Ramos (cell line): ENCODE measurements around the gene FAAH2.
"Not testable (repeated sequence)": the region's sequence is repeated elsewhere in the genome, so short reads cannot be mapped to it uniquely, and the experiment has no call there.

Experiments used
- in situ Hi-C: fragments of 300-500 bp; cut with MboI; formaldehyde crosslinking; loops from one replicate; pipeline ENCODE4 v1.14.3; 2022; ENCODE audit warnings: low sequenced_read_pairs; ENCODE audit not compliant: unreplicated experiment

The FAAH2 gene

DNA sequence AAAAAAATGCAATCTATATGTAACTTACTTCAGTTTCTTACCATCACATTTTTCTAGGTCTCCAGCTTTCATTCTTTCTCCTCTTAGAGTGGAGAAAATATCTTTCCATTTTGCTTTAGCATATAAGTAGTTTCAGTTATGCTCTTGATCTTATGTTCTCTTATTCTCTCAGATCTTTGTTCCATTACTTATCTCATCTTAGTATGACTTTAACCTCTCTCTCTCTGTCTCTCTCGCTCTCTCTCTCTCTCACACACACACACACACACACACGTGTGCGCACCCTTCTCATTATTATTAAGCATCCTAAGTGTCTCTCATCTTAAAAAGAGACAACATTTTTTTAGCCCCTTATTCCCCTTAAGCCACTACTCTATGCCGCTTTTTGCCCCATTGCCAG lies 92.8 kb downstream of the FAAH2 start:
- in situ Hi-C loops: no loop called here

DNA sequence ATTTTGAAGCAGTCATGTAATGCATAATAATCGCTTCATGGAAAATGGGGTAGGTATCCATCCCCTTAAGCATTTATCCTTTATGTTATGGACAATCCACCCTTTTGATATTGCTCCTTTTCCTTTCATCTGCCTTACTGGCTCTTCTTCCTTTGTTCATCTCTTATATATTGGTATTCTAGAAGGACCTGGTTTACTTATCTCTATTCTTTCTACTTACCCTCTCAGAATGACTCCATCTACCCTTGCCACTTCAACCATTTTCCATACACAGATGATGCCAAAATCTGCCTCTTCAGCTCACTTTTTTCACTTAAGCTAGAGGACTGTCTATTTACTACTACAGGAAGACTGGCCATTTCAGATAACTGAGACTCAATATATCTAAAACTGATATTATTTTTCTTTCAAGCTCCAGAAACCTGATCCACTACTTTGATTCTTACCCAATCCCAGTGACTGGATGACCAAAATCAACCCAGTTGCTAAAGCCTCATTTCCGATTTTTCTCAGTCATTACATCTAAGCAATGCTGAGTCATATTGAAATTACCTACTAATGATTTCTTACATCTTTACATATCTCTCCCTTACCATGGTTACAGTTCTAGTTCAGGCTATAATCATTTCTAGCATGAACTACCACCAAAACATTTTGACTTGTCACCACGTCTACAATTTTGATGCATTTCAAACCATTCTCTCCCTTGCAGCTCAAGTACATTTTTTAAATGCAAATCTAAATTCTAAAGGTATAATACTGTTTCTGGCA lies 93.7 kb downstream of the FAAH2 start:
- in situ Hi-C loops: no loop called here

DNA sequence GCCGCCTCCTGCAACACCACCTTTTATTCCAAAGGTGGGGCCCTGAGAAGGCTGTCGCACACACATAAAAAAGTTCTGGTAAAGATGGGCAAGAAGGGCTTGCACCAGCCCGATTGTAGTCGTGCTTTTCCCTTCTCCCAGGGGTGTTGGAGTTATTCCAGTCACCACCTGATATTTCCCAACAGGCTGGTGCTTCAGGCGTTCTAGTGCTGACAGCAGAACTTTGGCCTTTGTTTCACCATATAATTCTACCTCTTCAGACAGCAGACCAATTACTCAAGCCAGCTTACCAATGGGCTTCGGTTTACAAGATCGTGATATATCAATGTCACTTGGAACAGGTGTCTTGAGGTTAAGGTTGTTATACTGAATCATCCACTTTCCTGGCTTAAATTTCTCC lies 107.7 kb downstream of the FAAH2 start:
- in situ Hi-C loops: not testable (repeated sequence)

DNA sequence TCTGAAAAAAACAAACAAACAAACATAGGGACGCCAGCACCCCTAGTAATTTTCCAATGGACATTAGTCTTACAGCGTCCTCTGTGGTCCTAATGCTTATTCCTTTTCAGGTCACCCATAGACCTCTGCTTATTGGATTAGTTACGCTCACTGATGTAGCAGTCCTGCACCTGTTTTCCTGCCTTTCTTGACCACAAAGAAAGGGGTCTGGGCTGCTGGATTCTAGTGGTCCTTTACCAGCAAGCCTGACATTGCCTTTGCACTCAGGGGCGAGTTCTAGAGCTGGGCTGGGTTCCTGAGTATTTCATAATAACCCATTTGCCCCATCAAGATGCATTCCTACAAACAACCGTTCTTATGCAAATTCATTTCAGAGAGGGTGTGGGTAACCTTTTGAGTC lies 116.7 kb downstream of the FAAH2 start:
- in situ Hi-C loops: not testable (repeated sequence)

DNA sequence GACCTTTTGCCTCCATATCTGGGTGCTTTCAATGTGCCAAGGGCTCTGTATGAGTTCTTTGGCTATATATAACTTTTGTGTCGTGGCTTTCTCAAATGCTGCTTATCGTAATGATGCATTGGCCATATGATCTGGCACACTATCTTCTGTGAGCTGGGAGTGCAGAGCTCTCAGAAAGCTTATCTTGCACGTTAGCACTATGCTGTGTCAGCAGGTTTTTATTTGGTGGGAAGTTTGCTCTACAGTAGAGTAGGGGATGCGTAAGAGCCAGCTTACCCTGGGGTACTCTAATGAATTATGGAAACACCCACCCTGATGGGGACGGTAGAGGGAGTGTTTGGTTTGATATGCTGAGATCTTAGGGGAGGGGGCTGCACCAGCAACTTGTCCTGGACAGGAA lies 119.6 kb downstream of the FAAH2 start:
- in situ Hi-C loops: no loop called here

DNA sequence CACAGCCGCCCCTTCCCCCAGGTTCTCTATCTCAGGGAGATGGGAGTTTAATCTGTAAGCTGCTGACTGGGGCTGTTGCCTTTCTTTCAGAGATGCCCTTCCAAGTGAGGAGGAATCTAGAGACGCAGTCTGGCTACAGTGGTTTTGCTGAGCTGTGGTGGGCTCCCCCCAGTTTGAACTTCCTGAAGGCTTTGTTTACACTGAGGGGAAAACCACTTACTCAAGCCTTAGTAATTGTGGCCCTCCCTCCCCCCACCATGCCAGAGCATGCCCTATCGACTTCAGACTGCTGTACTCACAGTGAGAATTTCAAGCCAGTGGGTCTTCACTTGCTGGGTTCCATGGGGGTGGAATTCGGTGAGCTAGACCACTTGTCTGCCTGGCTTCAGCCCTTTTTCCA lies 131.3 kb downstream of the FAAH2 start:
- in situ Hi-C loops: no loop called here

DNA sequence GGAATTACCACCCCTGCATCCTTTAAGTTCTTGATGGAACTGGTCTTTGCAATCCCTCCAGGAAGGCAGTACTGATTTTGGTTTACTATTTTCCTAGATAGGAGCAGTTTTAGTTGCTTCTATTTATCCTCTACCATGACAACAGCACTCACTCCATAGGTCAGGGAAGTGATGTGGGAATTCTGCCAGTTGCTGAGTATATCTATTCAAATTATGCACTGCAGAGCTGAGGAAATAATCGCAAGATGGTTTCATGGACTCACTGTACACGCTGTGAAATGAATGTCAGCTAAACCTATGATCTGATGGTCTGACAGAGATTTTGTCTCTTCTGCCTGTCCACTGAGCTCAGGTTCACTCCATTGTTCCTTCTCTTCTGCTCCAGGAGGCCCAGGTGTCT lies 135.8 kb downstream of the FAAH2 start:
- in situ Hi-C loops: no loop called here

DNA sequence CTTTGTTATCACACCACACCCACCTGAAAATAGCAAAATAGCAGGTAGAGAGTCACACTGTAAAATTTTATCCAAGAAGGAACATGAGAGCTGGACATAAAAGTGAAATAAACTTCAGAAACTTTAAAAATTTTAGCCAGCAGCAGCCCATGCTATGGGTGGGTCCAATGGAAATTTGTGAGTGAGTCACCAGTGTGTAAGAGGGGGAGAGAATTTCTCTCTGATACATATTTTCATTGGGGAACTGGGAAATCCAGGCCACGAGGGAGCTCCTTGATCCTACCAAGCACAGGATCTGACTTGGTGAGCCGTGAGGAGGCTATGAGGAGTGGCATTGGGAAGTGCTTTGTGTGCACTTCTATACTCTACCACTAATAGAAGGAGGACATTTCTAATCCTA lies 136.3 kb downstream of the FAAH2 start:
- in situ Hi-C loops: no loop called here

DNA sequence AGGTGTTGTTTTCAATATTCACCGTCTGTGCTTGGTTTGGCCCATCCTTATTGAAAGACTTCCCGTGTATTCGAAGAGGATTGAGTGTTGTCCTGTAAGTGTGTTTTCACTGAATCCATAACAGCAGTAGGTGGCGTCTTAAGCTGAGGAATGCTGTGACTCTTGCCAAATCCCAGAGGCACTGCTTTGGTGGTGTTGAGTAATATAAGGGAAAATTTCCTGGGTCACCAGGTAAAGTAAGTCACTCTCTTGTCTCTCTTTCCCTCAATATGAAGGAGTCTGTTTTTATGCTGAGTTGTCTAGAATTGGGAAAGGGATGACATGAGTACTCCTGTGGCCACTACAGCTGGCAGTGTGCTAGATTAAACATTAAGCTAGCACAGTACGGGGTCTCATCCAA lies 158.6 kb downstream of the FAAH2 start:
- in situ Hi-C loops: no loop called here

DNA sequence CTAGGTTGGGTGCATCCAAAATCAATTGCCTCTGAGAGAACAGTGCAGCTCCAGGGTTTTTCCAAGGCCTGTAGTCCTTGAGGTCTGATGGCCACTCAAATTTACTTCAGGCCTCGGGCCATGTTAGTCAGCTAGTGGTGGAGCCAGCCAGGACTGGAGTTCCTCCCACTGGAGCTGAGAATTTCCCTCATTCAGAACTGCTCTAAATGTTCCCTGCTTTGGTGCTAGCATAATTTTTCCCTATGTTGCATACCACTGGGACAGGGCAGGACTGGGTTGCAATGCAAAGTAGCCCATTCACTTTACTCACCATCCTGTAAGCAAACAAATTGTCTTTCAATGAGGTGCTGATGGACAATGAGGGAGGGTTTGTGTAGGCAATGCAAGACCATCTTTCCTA lies 159.3 kb downstream of the FAAH2 start:
- in situ Hi-C loops: no loop called here

DNA sequence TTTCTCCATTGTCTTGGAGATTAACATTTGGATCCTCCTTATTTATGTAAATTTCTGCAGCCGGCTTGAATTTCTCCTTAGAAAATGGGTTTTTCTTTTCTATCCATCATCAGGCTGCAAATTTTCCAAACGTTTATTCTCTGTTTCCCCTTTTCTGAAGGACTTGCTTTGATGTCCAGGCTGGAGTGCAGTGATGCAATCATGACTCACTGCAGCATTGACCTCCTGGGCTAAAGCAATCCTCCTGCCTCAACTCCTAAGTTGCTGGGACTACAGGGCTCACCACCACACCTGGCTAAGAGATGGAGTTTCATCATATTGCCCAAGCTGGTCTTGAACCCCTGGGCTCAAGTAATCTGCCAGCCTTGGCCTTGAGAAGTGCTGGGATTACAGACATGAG lies 161.3 kb downstream of the FAAH2 start:
- in situ Hi-C loops: no loop called here

DNA sequence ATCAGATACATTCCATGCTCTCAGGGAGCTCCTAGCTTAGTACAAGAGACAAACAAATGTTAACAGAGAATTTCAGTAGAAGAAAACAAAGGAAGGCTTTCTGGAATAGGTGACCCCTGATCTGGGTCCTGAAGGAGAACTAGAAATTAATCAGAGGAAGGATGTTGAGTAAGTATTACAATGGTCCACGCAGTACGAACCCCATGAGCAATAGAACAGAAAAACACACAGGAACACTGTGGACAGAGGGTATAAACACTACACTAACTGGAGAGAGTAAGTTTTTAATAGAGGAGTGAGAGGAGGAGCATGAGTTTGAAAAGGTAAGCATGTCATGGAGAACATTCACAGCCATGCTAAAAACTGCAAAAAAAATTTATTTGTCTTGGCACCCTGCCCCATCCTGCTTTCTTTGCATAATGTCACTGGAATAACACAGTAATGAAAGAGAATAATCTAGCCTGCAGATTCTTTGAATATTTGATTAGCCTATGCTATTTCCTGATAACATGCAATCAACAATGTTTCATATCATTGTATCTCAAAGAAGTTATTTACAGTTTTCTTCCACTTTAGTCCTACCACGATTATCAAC lies 165.0 kb downstream of the FAAH2 start:
- in situ Hi-C loops: no loop called here

DNA sequence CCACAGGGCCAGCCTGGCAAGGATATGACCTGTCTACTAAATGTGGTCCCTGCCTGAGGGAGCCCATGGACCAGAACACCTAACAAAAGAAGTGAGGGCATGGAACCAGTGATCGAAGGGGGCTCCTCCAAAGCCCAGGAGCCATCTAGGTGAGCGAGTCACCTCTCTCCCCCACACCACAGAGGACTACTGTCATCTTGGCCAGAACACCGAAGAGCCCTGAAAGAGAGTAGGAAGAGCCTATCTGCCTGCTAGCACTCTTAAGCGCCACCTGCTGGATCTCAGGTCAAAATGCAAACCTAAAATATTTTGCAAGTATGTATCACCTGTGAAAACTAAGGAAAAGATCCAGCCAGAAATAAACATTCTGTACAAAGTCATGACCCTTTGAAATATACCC lies 167.4 kb downstream of the FAAH2 start:
- in situ Hi-C loops: no loop called here

DNA sequence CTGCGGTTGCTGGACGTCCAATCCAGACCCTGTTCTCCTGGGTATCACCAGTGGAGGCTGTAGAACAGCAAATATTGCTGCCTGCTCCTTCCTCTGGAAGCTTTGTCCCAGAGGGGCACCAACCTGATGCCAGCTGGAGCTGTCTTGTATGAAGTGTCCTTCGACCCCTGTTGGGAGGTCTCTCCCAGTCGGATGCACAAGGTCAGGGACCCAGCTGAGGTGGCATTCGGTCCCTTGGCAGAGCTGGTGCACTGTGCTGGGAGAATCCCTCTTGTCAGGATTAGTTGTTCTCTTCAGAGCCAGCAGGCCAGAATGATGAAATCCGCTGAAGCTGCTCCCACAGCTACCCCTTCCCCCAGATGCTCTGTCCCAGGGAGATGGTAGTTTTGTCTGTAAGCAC lies 195.0 kb downstream of the FAAH2 start:
- in situ Hi-C loops: no loop called here

DNA sequence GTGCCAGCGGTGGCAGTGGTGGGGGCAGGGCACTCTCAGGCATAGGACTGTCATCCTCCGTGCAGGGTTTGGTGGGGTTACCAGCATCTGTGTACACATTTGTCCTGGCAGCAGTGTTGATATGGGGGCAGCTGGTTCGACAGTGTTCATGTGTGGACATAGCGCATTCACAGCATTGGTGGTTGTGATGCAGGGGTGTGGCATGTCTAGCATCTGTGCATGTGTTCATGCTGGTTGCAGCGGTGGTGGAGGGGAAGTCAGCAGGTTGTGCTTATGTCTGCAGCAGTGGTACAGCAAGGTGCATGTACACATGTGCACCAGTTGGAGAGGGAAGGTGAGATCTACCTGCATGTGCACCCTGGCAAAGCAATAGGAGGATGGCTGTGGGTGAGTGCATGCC lies 230.0 kb downstream of the FAAH2 start:
- in situ Hi-C loops: no loop called here

DNA sequence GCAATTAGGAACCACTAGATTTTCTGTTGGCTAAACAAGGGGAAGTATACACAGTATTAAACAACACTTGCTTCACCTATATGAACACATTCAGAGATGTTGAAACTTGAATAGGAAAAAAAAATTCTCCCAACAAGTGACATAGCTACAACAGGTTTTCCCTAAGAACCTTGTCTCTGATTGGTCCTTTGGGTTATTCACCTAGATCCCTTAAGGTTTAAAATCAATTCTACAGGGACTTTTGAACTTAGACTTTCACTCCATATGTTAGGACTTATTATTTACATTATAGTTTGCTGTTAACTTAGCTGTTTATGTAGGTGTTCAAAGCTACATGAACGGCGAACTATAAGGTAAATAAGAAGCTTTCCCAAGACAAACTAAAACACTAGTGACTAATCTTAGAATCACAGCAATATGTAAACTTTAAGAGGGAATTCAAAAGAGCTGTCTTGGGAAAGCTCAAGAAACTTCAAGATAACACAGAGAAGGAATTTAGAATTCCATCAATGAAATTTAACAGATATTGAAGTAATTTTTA lies 233.1 kb downstream of the FAAH2 start:
- in situ Hi-C loops: no loop called here

DNA sequence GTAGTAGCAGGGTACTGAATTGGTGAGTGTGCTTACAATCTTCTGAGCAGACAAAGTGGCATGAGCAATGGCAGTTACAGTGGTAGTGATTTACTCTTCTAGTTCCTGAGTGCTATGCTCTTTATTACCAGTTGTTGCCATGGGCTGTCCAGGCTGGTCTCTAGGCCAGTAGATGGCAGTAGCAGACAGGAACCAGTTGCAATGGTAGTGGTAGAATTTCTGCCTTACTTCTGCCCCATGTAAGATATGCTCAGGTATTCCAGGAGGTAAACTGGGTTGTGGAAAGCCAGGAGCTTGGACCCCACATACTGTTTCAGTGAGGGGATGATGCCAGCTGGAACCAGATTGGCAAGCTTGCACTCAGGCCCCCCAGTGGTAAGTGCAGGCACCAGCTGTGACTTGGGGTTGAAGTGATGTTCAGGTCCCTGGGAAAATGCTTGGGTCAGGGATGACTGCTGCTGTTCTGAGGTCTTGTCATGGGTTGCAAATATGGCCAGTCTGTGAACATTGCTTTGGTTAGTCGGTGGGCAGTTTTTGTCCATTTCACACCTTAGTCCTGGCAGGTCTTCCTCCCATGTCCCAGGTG lies 242.3 kb downstream of the FAAH2 start:
- in situ Hi-C loops: no loop called here
